Fibroblast of villous mesenchyme (primary cell): ENCODE measurements around the gene RECQL5. TPM values are rescaled to one million over a fixed set of nuclear protein-coding genes. Genes with fewer than 3 reads are reported as not detected.

ENCODE experiments used
- DNase-seq: peaks from one replicate; pipeline ENCODE4 v3.0.0-alpha.2; 2010; ENCODE audit warnings: low read depth
- H3K4me3 ChIP-seq: 2 replicates; pipeline ENCODE4 v1.5.1; 2011; ENCODE audit warnings: low read depth, mild to moderate bottlenecking, low read length
- total RNA-seq: library from RNA; depleted of rRNA; stranded (reverse); fragments of >200 nt; gene quantifications from 2 replicates; pipeline ENCODE4 v1.2.3, GENCODE V29; 2012
- TF ChIP-seq, protein P1 (sequence below): IDR thresholded peaks from 2 replicates; pipeline ENCODE4 v1.5.1; 2012; ENCODE audit warnings: low read depth, mild to moderate bottlenecking, low read length; ENCODE audit not compliant: insufficient read depth

RECQL5 gene
- total RNA-seq, 1 donor = 20.7 TPM

DNA sequence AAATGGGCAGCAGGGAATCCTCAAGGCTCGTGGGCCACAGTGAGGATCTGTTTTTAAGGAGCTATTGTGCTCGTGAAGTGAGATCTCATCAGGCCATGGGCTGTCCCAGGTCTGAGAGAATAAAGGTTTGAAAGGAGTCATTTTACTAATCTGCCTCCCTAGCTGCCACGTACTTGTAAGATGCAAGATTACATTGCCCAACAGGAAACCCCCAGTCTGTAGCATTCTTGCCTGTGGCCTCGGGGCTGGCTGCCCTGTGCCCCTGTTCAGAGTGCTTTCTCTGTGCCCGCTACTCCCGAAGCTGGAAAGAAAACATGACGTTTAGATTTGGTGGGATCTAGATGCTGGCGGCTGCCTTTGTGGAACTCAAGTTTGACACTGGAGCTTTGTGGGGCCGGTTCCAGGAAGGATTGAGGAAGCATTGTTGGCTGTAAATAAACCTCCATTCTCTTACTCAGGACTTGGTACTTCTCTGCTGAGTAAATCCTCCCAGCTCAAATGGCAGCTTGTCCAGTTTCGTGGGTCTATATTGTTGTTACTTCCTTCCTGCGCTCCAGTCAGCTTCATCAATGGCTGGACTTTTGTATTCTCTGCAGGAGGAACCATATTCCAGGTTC lies 21.4 kb upstream of the RECQL5 start:
- TF ChIP-seq, protein P1, sequence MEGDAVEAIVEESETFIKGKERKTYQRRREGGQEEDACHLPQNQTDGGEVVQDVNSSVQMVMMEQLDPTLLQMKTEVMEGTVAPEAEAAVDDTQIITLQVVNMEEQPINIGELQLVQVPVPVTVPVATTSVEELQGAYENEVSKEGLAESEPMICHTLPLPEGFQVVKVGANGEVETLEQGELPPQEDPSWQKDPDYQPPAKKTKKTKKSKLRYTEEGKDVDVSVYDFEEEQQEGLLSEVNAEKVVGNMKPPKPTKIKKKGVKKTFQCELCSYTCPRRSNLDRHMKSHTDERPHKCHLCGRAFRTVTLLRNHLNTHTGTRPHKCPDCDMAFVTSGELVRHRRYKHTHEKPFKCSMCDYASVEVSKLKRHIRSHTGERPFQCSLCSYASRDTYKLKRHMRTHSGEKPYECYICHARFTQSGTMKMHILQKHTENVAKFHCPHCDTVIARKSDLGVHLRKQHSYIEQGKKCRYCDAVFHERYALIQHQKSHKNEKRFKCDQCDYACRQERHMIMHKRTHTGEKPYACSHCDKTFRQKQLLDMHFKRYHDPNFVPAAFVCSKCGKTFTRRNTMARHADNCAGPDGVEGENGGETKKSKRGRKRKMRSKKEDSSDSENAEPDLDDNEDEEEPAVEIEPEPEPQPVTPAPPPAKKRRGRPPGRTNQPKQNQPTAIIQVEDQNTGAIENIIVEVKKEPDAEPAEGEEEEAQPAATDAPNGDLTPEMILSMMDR = no peak
- DNase-seq = peak; percentile 50
- no peak overlapping the region for H3K4me3 ChIP-seq

DNA sequence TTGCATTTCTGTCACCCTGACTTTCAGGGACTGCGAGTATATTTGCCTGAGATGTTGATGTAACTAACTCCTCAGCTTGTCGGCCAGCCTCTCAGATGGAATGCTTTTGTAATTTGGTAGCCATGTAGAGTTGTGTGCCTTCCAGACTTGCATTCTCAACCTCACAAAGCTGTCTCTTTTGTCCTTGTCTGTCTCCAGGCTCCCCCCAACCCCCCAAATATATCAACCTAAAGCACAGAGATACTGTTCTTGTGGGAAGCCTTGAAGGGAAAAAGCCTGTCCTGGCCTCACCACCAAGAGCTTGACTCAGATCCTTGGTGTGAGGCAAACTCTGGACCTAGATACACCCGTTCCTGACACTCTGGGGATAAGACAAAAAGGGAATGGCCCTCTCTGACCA lies 18.5 kb upstream of the RECQL5 start:
- TF ChIP-seq, protein P1 = no peak
- no peak for DNase-seq
- no peak overlapping the region for H3K4me3 ChIP-seq

DNA sequence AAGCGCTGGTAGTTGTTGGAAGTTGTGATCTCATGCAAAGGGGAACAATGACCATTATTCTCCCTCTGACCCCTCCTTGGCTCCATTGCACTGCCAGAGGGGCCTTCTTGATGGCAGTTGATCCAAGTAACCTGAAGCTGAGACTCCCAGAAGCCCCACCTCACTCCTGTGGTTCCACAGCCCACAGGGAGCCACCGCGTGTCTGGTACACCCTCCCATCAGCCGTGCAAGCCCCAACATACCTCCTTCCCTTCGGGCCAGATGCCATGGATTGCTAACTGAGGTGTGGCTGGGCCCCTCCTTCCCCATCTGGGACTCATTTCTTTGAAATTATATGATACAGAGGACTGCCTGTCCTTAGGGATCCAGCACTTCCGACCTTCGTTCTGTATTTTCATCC lies 18.0 kb upstream of the RECQL5 start:
- TF ChIP-seq, protein P1 = no peak
- H3K4me3 ChIP-seq = no peak overlapping the region
- DNase-seq = no peak

DNA sequence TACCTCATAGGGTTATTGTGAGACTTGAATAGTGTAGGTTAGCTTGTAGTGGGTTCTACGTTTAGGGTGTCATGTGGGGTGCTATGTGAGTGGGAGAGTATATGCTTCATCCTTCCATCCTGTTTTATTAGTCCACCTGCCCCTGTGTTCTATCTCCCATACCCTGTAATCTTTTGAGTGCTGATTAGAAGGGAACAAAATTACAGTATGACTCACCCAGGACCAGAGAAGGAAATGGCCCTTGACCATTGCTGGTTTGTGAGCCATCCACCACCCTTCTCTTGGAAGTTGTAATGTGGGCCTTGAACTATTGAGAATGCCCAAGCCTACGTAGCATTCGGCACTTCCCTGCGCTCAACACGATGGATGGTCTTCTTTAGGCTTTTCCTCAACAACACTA lies 17.3 kb upstream of the RECQL5 start:
- H3K4me3 ChIP-seq = no peak overlapping the region
- no peak for DNase-seq
- TF ChIP-seq, protein P1 = no peak

DNA sequence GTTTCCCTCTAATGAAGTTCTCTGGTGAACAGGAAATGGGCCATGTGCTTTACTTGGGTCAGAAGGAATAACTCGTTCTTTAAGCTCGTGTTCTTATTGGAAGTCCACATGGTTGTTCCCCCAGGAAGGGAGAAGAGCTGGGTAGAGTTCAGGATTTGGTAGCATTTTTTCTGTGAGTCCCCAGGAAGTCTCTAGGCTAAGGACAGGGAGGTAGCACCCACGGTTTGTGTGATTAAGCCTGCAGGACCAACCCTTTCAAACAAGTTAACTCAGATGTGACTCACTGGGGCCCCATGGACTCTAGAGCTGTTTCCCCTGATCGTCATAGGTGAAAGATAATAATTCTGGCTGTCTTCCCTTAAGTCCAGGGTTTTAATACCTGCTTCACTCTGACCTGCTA lies 16.6 kb upstream of the RECQL5 start:
- TF ChIP-seq, protein P1 = no peak
- no peak overlapping the region for H3K4me3 ChIP-seq
- peak; percentile 31 for DNase-seq

DNA sequence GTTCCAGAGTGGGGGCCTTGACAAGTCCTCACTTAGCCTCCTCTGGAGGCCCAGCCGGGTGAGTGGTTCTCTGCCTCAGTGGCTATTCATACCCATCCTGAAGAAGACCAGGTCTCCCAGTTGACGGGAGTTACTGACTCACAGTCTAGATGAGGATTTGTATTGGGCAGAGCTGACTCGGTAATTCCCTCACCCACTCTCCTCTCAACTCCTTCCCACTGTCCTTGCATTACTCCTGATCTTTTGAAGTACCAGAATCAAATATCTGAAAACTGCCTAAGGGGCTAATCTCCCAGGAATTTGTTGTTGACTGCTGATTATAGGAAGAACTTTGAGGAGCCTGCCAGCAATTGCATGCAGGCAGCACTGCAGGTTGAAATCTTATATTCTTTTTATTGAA lies 14.3 kb upstream of the RECQL5 start:
- TF ChIP-seq, protein P1 = no peak
- peak; percentile 58 for DNase-seq
- no peak overlapping the region for H3K4me3 ChIP-seq

DNA sequence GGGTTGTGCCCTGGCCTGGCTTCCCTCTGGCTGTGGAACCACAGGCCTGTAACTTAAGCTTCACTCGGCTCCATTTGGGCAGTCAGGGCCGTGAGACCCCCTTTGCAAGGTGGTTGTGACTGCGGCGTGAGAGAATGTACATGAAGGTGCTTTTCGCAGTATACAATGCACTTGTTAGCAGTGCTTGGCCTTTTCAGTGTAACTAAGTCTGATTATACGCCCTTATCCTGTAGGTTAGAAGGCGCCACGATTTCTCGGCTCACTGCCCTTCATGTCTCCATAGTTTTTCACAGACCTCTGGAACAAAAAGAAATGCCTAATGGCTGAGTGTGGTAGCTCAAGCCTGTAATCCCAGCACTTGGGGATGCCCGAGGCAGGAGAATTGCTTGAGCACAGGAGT lies 13.5 kb upstream of the RECQL5 start:
- TF ChIP-seq, protein P1 = no peak
- DNase-seq = no peak
- H3K4me3 ChIP-seq = no peak overlapping the region
